HepG2 (cell line): Measurements from ENCODE around the gene MAVS. TPM values are rescaled to one million over a fixed set of nuclear protein-coding genes. Genes with fewer than 3 reads are reported as not detected.
A peak's percentile ranks its signal among the peaks of the same experiment; 100 is the strongest.

Experiments used
- ATAC-seq: fragments of 200-7000 bp; cut with Tn5 transposase; 3 replicates; pipeline ENCODE4 v1.9.1; 2020; ENCODE audit warnings: mild to moderate bottlenecking, moderate library complexity
- BruUV-seq: library from RNA; stranded (reverse); fragments of 400-500 nt; replicated peaks from 2 replicates; lab custom pipeline; 2021; lab: Mats Ljungman, UMichigan
- CTCF ChIA-PET: fragments of 300-600 bp; formaldehyde crosslinking; extraction: SDS; loops from one replicate; lab custom pipeline; 2021; ENCODE audit warnings: low total read pairs, inconsistent platforms, low intra/inter-chr PET ratio; lab: Yijun Ruan, JAX
- POLR2A ChIA-PET: fragments of 350-600 bp; sonication (Branson Sonifier 250); formaldehyde crosslinking; loops from one replicate; lab custom pipeline; 2020; ENCODE audit warnings: antibody characterized with exemption, inconsistent platforms; lab: Yijun Ruan, JAX
- DNase-seq: peaks from one replicate; pipeline ENCODE4 v3.0.0-alpha.2; 2015; ENCODE audit warnings: low spot score
- FAIRE-seq: peaks from 3 replicates; lab custom pipeline; 2011; peaks lifted over from hg19 to GRCh38; lab: Jason Lieb, UNC
- H2AFZ ChIP-seq: one replicate; pipeline ENCODE4 v1.6.1; 2011; ENCODE audit warnings: low read length, inconsistent platforms
- H3K27ac ChIP-seq: fragments of 300-600 bp; 3 replicates; pipeline ENCODE4 v1.8.0; 2011; ENCODE audit warnings: mixed run types, mild to moderate bottlenecking, mixed read lengths, low read length, inconsistent platforms; ENCODE audit not compliant: insufficient read depth; ENCODE audit errors: extremely low read length
- H3K27me3 ChIP-seq, 2 experiments: fragments of 200-600 bp in 1 of 2; 2 replicates in 1 of 2; 3 replicates in 1 of 2; pipeline versions ENCODE4 v1.6.0 to v1.8.0; 2011; ENCODE audit warnings: low read length in 2 of 2, mild to moderate bottlenecking in 2 of 2, moderate library complexity in 2 of 2, inconsistent platforms in 1 of 2; ENCODE audit not compliant: insufficient read depth in 2 of 2, control insufficient read depth in 1 of 2
- H3K36me3 ChIP-seq, 2 experiments: fragments of 200-600 bp in 1 of 2; replicated peaks in 1 of 2; 2 replicates in 1 of 2; 3 replicates in 1 of 2; pipeline versions ENCODE4 v1.5.1 to v1.8.0; 2011; ENCODE audit warnings: low read length in 2 of 2, inconsistent platforms in 1 of 2; ENCODE audit not compliant: insufficient read depth in 2 of 2, control insufficient read depth in 1 of 2
- H3K4me1 ChIP-seq: 2 replicates; pipeline ENCODE4 v1.5.1; 2012; ENCODE audit warnings: low read length, inconsistent platforms; ENCODE audit not compliant: insufficient read depth
- H3K4me2 ChIP-seq: 2 replicates; pipeline ENCODE4 v1.6.0; 2011; ENCODE audit warnings: low read depth, low read length, inconsistent platforms
- H3K4me3 ChIP-seq, 3 experiments: fragments of 200-600 bp in 1 of 3; sonication (generic), shearing (Covaris generic) in 1 of 3; replicated peaks in 1 of 3; 2 replicates each; pipeline ENCODE4 v1.5.1; 2011 to 2016; ENCODE audit warnings: low read length in 3 of 3, inconsistent platforms in 2 of 3, low read depth in 2 of 3, mild to moderate bottlenecking in 2 of 3, control low read depth in 1 of 3, mixed read lengths in 1 of 3; ENCODE audit not compliant: insufficient read depth in 1 of 3
- H3K79me2 ChIP-seq: one replicate; pipeline ENCODE4 v1.6.1; 2011; ENCODE audit warnings: low read length, inconsistent platforms; ENCODE audit not compliant: insufficient read depth
- H3K9ac ChIP-seq: 2 replicates; pipeline ENCODE4 v1.6.0; 2011; ENCODE audit warnings: mild to moderate bottlenecking, low read depth, low read length, inconsistent platforms; ENCODE audit not compliant: insufficient read depth
- H3K9me3 ChIP-seq: 2 replicates; pipeline ENCODE4 v1.5.1; 2012; ENCODE audit warnings: mild to moderate bottlenecking, low read length
- H4K20me1 ChIP-seq: 2 replicates; pipeline ENCODE4 v1.6.0; 2011; ENCODE audit warnings: inconsistent platforms, mild to moderate bottlenecking, low read length, moderate library complexity; ENCODE audit not compliant: insufficient read depth
- CEBPB ChIP-seq: IDR thresholded peaks from 2 replicates; pipeline ENCODE4 v1.6.1; 2011; ENCODE audit warnings: low read depth, low read length, improper control_type of control experiment, borderline replicate concordance
- DR1 ChIP-seq: sonication (generic); formaldehyde crosslinking; IDR thresholded peaks from 2 replicates; pipeline ENCODE4 v1.8.0; 2021; ENCODE audit warnings: mild to moderate bottlenecking, missing genetic modification reagents, inconsistent platforms
- ETV5 ChIP-seq: IDR thresholded peaks from 2 replicates; pipeline ENCODE4 v1.6.1; 2018; ENCODE audit warnings: missing biosample characterization, missing genetic modification reagents, inconsistent platforms, borderline replicate concordance
- GPBP1L1 ChIP-seq: sonication (generic); formaldehyde crosslinking; IDR thresholded peaks from 2 replicates; pipeline ENCODE4 v1.5.0; 2020; ENCODE audit warnings: mild to moderate bottlenecking, missing genetic modification reagents
- HNF4G ChIP-seq, 2 experiments: sonication (generic) in 1 of 2; formaldehyde crosslinking in 1 of 2; IDR thresholded peaks; 2 replicates each; pipeline versions ENCODE4 v1.4.0 to v1.6.1; 2011 to 2020; ENCODE audit warnings: borderline replicate concordance in 2 of 2, low read depth in 2 of 2, mild to moderate bottlenecking in 2 of 2, low read length in 1 of 2, missing genetic modification reagents in 1 of 2, moderate library complexity in 1 of 2
- KMT2A ChIP-seq: sonication (generic); formaldehyde crosslinking; IDR thresholded peaks from 2 replicates; pipeline ENCODE4 v1.4.0; 2020; ENCODE audit warnings: missing genetic modification reagents
- MXI1 ChIP-seq: IDR thresholded peaks from 3 replicates; pipeline ENCODE4 v1.6.1; 2012; ENCODE audit warnings: low read depth, low read length, inconsistent platforms, borderline replicate concordance
- PRPF4 ChIP-seq: fragments of 200-400 bp; formaldehyde crosslinking; IDR thresholded peaks from 2 replicates; pipeline ENCODE4 v1.6.1; 2016; ENCODE audit warnings: low read length, low read depth; ENCODE audit not compliant: poor library complexity, severe bottlenecking
- SKI ChIP-seq: fragments of 450-650 bp; IDR thresholded peaks from one replicate; pipeline ENCODE4 v1.6.1; 2018; ENCODE audit warnings: mild to moderate bottlenecking; ENCODE audit not compliant: partially characterized antibody
- SYNCRIP ChIP-seq: fragments of 200-400 bp; formaldehyde crosslinking; IDR thresholded peaks from 2 replicates; pipeline ENCODE4 v1.6.1; 2018; ENCODE audit warnings: mild to moderate bottlenecking, low read depth, low read length; ENCODE audit not compliant: insufficient read depth
- TBP ChIP-seq: sonication (generic); formaldehyde crosslinking; IDR thresholded peaks from 2 replicates; pipeline ENCODE4 v1.5.0; 2020; ENCODE audit warnings: missing genetic modification reagents
- TMF1 ChIP-seq: sonication (generic); formaldehyde crosslinking; IDR thresholded peaks from 2 replicates; pipeline ENCODE4 v1.8.1; 2022; ENCODE audit warnings: low read depth, missing genetic modification reagents
- U2AF2 ChIP-seq: fragments of 200-400 bp; formaldehyde crosslinking; IDR thresholded peaks from 2 replicates; pipeline ENCODE4 v1.6.1; 2017; ENCODE audit warnings: low read depth, mild to moderate bottlenecking, low read length
- ZNF180 ChIP-seq: sonication (generic); formaldehyde crosslinking; IDR thresholded peaks from 2 replicates; pipeline ENCODE4 v1.4.0; 2020; ENCODE audit warnings: low read depth, missing genetic modification reagents, borderline replicate concordance
- ZNF281 ChIP-seq: sonication (generic); formaldehyde crosslinking; IDR thresholded peaks from 2 replicates; pipeline ENCODE4 v1.4.0; 2020; ENCODE audit warnings: missing genetic modification reagents, borderline replicate concordance
- ZNF414 ChIP-seq: sonication (generic); formaldehyde crosslinking; IDR thresholded peaks from 2 replicates; pipeline ENCODE4 v1.5.0; 2020; ENCODE audit warnings: missing genetic modification reagents
- ZNF720 ChIP-seq: sonication (generic); formaldehyde crosslinking; IDR thresholded peaks from 2 replicates; pipeline ENCODE4 v1.4.0; 2020; ENCODE audit warnings: missing genetic modification reagents
- ZNF776 ChIP-seq: sonication (generic); formaldehyde crosslinking; IDR thresholded peaks from 2 replicates; pipeline ENCODE4 v1.4.0; 2020; ENCODE audit warnings: mild to moderate bottlenecking, missing genetic modification reagents
- ZNF788 ChIP-seq: sonication (generic); formaldehyde crosslinking; IDR thresholded peaks from 2 replicates; pipeline ENCODE4 v1.5.0; 2020; ENCODE audit warnings: mild to moderate bottlenecking, missing genetic modification reagents, borderline replicate concordance
- ZSCAN9 ChIP-seq: IDR thresholded peaks from 2 replicates; pipeline ENCODE4 v1.6.1; 2016; ENCODE audit warnings: borderline replicate concordance
- WGBS: methylation state at CpG from one replicate; pipeline ENCODE4 v1.1.6; 2017; ENCODE audit warnings: low lambda C conversion rate; 5-methylcytosine and 5-hydroxymethylcytosine counted together
- in situ Hi-C: cut with HindIII; loops from 2 replicates; pipeline ENCODE4 v1.10.0; 2017; ENCODE audit warnings: low pct_unique_long_range_greater_than_20kb; ENCODE audit not compliant: extremely low pct_ligation_motif_present
- intact Hi-C: fragments of 100-400 bp; cut with micrococcal nuclease; formaldehyde crosslinking; loops from one replicate; pipeline ENCODE4 v1.10.0; 2022; ENCODE audit not compliant: unreplicated experiment
- polyA plus RNA-seq, 8 experiments: library from polyadenylated mRNA; depleted of rRNA in 3 of 8; stranded (reverse) in 7 of 8; unstranded in 1 of 8; fragments of >200 nt; fragmentation: Illumina TruSeq in 4 of 8; extraction: Trizol in 4 of 8; gene quantifications; 2 replicates each; pipeline versions ENCODE4 v1.2.1 to v1.2.3, GENCODE V29; 2011 to 2016; ENCODE audit warnings: low read depth in 4 of 8, missing spikeins in 1 of 8, mixed read lengths in 1 of 8; ENCODE audit not compliant: insufficient read depth in 1 of 8
- total RNA-seq, 5 experiments: library from RNA; depleted of rRNA; stranded (reverse); fragments of >200 nt; fragmentation: Illumina TruSeq; extraction: Trizol; gene quantifications; 2 replicates each; pipeline ENCODE4 v1.2.3, GENCODE V29; 2016; ENCODE audit warnings: low read depth in 1 of 5

The MAVS gene
- total and polyA plus RNA-seq, 2 of the 13 experiments (the other 11 are each of a cell fraction or from before 2014, with no cell fraction given): 27.3 to 36.6 TPM

- H3K27me3 ChIP-seq: no peaks in the 10 kb centered on the region
- no peak overlapping the region for H3K9ac ChIP-seq
- H3K4me3 ChIP-seq: no peak overlapping the region
- peak overlapping the region; percentile 39 for H3K27ac ChIP-seq
- TSS peak; percentile 1 for BruUV-seq
- DNase-seq (peak; percentile 44), FAIRE-seq (peak; percentile 30), ATAC-seq (peak; percentile 50)
- POLR2A ChIA-PET: interaction anchor here (1.1 kb wide), 1 partner anchor 9 kb away, joined by 3 read pairs; no protein-coding TSS in a partner anchor
- no peaks in the 10 kb centered on the region for H3K79me2 ChIP-seq
- H4K20me1 ChIP-seq: no peaks in the 10 kb centered on the region
- 90% methylated on average over 4 of the region's 4 CpGs for WGBS
- no peak overlapping the region for H3K4me2 ChIP-seq
- CTCF ChIA-PET: no interaction called here
- peaks cover 12% of the 10 kb centered on the region for H3K4me1 ChIP-seq
- in situ Hi-C loops: no loop called here
- H3K9me3 ChIP-seq: no peaks in the 10 kb centered on the region
- H2AFZ ChIP-seq: no peak overlapping the region
- H3K36me3 ChIP-seq: peaks cover 7 to 22% of the 10 kb centered on the region in 2 experiments; a peak in 4 of 5 replicates
- intact Hi-C loops: no loop called here
- TF ChIP-seq TBP (CRISPR knock-in tag) (no peak), ZNF281 (CRISPR knock-in tag) (peak; percentile 22; the same call in 1 of the 2 replicates), SKI (peak; percentile 12), U2AF2 (no peak), ZNF788 (peak; percentile 12; the same call in 1 of the 2 replicates), ZNF180 (CRISPR knock-in tag) (no peak), PRPF4 (no peak), DR1 (no peak), ZSCAN9 (CRISPR knock-in tag) (no peak), ZNF776 (CRISPR knock-in tag) (no peak), ETV5 (no peak), GPBP1L1 (no peak), CEBPB (peak; percentile 79), MXI1 (peak; percentile 38; the same call in 1 of the 3 replicates), ZNF414 (0 out of 2 replicates have a peak, but pooled peaks have one; percentile 15), KMT2A (CRISPR knock-in tag) (no peak), HNF4G (IDR thresholded peaks at IDR 0.05; ENCODE audit: borderline replicate concordance, low read depth, low read length) (peak; percentile 38; the same call in 1 of the 2 replicates), HNF4G (CRISPR knock-in tag; IDR thresholded peaks at IDR 0.05; ENCODE audit: borderline replicate concordance, low read depth) (no peak), ZNF720 (no peak), TMF1 (CRISPR knock-in tag) (no peak), SYNCRIP (no peak)
Measured at GRCh38 chr20:3871550-3872265, 25.1 kb downstream of the MAVS start.
